AG04450 (cell line): ENCODE data around the gene BIN1. TPM values are rescaled to one million over a fixed set of nuclear protein-coding genes. Genes with fewer than 3 reads are reported as not detected.

Source experiments
- CTCF ChIA-PET: fragments of 300-600, 350-600 bp; formaldehyde crosslinking; extraction: SDS; loops from one replicate; lab custom pipeline; 2022; ENCODE audit warnings: antibody characterized with exemption, inconsistent platforms; lab: Charles Lee
- POLR2A ChIA-PET: fragments of 350-600 bp; formaldehyde crosslinking; extraction: SDS; loops from one replicate; lab custom pipeline; 2021; ENCODE audit warnings: antibody characterized with exemption, inconsistent platforms; lab: Yijun Ruan, JAX
- DNase-seq: peaks from one replicate; pipeline ENCODE4 v3.0.0-alpha.2; 2011; ENCODE audit warnings: low read depth, low spot score
- H3K27ac ChIP-seq: one replicate; pipeline ENCODE4 v1.5.1; 2012; ENCODE audit warnings: low read depth, low read length, control low read depth
- H3K27me3 ChIP-seq: one replicate; pipeline ENCODE4 v1.6.0; 2012; ENCODE audit warnings: low read length; ENCODE audit not compliant: control insufficient read depth, insufficient read depth
- H3K4me3 ChIP-seq: 2 replicates; pipeline ENCODE4 v1.5.1; 2011; ENCODE audit warnings: mild to moderate bottlenecking, low read depth, low read length, control low read depth
- H3K9me3 ChIP-seq: 2 replicates; pipeline ENCODE4 v1.5.1; 2012; ENCODE audit warnings: low read length; ENCODE audit not compliant: control insufficient read depth, insufficient read depth
- polyA plus RNA-seq: library from polyadenylated mRNA; depleted of rRNA; stranded (reverse); fragments of >200 nt; gene quantifications from 2 replicates; pipeline ENCODE4 v1.2.3, GENCODE V29; 2011
- TF ChIP-seq, protein P1 (sequence below): IDR thresholded peaks from 2 replicates; pipeline ENCODE4 v1.5.1; 2011; ENCODE audit warnings: low read depth, low read length, control low read depth, inconsistent platforms

The BIN1 gene
- polyA plus RNA-seq, 1 experiment = 32.4 TPM

DNA sequence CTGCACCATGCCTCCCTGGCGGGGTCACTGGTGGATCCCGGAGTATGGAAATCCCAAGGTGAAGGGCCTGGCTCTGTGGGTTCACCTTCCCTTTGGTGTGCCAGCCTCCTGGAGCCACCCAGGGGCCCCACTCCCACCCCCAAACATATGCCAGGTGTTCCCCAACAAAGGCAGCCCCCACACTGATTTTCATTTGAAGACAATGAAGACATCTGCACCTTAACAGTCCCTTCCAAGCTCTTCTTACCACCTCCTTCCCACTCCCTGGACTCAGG, 11.7 kb downstream of the BIN1 start:
- no peaks in the 10 kb centered on the region for H3K27me3 ChIP-seq
- H3K4me3 ChIP-seq = no peak overlapping the region
- no peak for DNase-seq
- H3K9me3 ChIP-seq = no peaks in the 10 kb centered on the region; the same call in 1 of the 2 replicates
- POLR2A ChIA-PET = interaction anchor here (1.0 kb wide), 1 partner anchor 10 kb away, joined by 3 read pairs; no protein-coding TSS in a partner anchor
- no peak overlapping the region for H3K27ac ChIP-seq
- TF ChIP-seq, protein P1, sequence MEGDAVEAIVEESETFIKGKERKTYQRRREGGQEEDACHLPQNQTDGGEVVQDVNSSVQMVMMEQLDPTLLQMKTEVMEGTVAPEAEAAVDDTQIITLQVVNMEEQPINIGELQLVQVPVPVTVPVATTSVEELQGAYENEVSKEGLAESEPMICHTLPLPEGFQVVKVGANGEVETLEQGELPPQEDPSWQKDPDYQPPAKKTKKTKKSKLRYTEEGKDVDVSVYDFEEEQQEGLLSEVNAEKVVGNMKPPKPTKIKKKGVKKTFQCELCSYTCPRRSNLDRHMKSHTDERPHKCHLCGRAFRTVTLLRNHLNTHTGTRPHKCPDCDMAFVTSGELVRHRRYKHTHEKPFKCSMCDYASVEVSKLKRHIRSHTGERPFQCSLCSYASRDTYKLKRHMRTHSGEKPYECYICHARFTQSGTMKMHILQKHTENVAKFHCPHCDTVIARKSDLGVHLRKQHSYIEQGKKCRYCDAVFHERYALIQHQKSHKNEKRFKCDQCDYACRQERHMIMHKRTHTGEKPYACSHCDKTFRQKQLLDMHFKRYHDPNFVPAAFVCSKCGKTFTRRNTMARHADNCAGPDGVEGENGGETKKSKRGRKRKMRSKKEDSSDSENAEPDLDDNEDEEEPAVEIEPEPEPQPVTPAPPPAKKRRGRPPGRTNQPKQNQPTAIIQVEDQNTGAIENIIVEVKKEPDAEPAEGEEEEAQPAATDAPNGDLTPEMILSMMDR = no peak
- CTCF ChIA-PET = no interaction called here

DNA sequence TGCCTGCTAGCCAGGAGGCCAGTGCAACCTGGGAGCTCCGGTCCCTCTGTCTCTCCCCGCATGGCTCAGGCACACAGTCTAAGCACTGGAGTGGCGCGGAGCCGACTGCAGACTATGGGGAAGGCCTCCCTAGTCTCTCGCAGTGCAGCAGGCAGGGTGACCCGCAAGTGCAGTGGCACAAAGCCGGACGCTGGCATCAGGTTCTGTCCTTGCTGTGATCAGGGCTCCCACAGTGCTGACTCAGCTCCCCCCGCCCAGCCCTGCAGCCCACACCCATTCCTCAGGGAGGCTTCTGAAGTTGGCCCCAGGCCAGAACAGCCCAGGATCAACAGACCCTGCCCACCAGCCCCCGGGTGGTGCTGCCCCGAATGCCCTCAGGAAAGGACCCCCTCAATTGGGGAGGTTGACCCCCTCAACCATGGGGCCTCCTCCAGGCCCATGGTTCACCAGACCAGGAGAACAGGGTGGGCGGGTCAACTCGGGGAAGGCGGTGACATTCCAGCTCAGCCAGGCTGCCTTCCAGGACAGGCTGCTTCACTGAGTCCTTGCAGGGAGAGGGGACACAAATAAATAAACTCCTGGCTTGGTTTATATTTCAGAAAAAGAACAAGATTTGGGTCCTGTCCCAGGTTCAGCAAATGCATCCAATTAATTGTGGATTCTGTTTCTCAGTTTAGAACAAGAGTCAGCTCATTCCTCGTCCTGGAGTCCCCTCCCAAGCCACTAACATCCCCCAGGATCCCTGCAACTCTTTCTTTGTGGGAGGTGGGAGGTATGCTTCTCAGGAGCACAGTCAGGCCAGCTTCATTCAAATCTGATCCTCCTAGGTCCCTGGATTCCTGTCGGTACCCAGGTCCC, 12.2 kb downstream of the BIN1 start:
- Histone ChIP-seq H3K9me3 (no peaks in the 10 kb centered on the region; the same call in 1 of the 2 replicates), H3K27me3 (no peaks in the 10 kb centered on the region), H3K4me3 (no peak overlapping the region), H3K27ac (no peak overlapping the region)
- ChIA-PET POLR2A (interaction anchor here (1.0 kb wide), 1 partner anchor 11 kb away, joined by 3 read pairs; no protein-coding TSS in a partner anchor), CTCF (no interaction called here)
- TF ChIP-seq, protein P1 = no peak
- DNase-seq = no peak

DNA sequence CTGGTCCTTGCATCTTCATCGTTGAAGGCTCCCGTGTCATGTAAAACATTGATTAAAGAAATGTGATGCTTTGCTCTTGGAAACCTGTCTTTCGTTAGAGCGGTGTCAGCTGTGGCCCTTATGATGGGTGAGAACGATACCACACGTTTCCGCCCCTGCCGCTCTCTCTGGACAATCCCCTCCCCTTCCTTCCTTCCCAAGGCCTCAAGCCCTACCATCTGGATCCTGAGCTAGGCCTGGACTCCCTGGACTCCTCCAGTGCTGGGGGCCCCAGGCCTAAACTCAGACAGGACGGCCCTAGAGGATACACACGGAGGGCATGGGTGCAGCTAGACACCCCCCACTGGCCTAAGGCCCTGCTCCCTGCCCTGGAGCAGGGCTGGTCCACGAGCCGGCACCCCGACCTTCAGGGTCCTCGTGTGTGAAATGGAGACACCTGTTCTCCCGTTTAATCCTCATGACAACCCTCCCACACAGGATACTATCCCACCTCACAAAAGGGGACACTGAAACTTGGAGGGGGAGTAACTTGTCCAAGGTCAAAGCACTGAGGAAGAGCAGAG, 13.2 kb downstream of the BIN1 start:
- Histone ChIP-seq H3K27me3 (no peaks in the 10 kb centered on the region), H3K4me3 (no peak overlapping the region), H3K27ac (no peak overlapping the region), H3K9me3 (no peaks in the 10 kb centered on the region; the same call in 1 of the 2 replicates)
- DNase-seq = no peak
- TF ChIP-seq, protein P1 = no peak
- ChIA-PET POLR2A (no interaction called here), CTCF (no interaction called here)

DNA sequence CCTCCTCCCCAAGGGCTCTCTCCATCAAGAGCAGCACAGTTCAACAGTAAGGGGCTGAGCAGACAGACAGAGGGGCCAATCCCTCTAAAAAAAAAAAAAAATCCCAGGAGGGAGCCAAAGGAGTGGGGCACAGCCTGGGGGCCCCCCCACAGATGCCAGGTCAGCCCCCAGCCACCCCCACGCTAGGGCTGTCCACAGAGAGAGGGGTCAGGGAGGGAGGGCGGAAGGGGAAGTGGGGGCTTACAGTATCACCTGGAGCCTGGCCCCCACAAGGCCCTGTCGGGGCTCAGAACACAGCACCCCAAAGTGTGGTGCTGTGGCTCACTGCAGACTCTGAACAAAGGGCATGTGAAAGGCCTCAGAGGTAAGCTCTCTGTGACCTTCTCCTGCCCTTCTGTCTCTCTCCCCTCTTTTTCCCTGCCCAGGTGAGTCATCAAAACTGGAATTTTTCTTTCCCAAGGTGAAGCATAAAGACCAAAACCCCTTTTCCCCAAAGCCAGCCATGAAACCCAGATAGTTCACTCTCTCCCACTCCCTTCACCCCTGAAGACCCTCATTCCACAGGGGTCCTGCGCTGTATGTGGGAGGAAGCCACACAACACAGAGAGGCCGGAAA, 13.9 kb downstream of the BIN1 start:
- CTCF ChIA-PET = no interaction called here
- Histone ChIP-seq H3K9me3 (no peaks in the 10 kb centered on the region; the same call in 1 of the 2 replicates), H3K27me3 (no peaks in the 10 kb centered on the region), H3K4me3 (no peak overlapping the region), H3K27ac (no peak overlapping the region)
- TF ChIP-seq, protein P1 = no peak
- POLR2A ChIA-PET = no interaction called here
- no peak for DNase-seq

DNA sequence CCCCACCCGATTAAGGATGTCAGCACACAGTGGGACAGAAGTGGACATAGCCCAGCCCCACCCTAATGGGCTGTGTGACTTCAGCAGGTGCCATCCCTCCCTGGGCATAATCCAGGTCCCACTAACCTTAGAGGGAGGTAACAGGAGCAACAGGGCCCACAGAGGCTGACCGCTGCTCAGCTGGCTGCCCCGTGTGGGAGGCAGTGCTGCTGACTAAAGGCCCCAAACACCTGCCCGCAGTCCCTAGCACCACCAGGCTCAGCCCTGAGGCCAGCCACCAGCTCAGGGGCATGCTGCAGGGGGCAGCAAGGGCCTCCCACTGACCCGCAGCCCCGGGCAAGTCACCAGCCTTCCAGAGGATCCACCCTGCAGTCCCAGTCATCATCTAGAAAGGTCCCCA, 14.6 kb downstream of the BIN1 start:
- TF ChIP-seq, protein P1 = no peak
- no peaks in the 10 kb centered on the region; the same call in 1 of the 2 replicates for H3K9me3 ChIP-seq
- ChIA-PET CTCF (no interaction called here), POLR2A (no interaction called here)
- no peak overlapping the region for H3K4me3 ChIP-seq
- H3K27me3 ChIP-seq = no peaks in the 10 kb centered on the region
- no peak overlapping the region for H3K27ac ChIP-seq
- no peak for DNase-seq
